Keratinocyte (primary cell): ENCODE results near the gene IL10RA.

Source experiments
- EZH2 ChIP-seq: IDR thresholded peaks from one replicate; pipeline ENCODE4 v1.6.1; 2012; ENCODE audit warnings: inconsistent platforms, mild to moderate bottlenecking, low read length, moderate library complexity
- TF ChIP-seq, protein P1 (sequence below), 3 experiments: IDR thresholded peaks in 1 of 3; conservative IDR thresholded peaks in 1 of 3; optimal IDR thresholded peaks in 1 of 3; 2 replicates in 2 of 3; 3 replicates in 1 of 3; pipeline versions ENCODE3 to v1.5.1; 2011; ENCODE audit warnings: low read length in 3 of 3, mild to moderate bottlenecking in 3 of 3, moderate library complexity in 2 of 3, control low read depth in 1 of 3, inconsistent platforms in 1 of 3; ENCODE audit not compliant: insufficient read depth in 2 of 3; ENCODE audit errors: extremely low read depth in 1 of 3

DNA sequence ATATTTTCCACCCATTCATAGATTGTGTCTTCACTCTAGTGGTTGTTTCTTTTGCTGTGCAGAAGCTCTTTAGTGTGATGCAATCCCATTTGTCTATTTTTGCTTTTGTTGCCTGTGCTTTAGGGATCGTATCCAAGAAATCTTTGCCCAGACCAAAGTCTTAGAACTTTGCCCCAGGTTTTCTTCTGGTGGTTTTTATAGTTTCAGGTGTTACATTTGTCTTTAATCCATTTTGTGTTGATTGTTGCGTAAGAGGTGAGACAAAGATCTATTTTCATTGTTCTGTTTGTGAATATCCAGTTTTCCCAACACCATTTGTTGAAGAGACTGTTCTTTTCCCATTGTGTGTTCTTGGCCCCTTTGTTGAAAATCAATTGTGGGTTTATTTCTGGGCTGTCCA lies 6.4 kb downstream of the IL10RA start:
- TF ChIP-seq, protein P1, sequence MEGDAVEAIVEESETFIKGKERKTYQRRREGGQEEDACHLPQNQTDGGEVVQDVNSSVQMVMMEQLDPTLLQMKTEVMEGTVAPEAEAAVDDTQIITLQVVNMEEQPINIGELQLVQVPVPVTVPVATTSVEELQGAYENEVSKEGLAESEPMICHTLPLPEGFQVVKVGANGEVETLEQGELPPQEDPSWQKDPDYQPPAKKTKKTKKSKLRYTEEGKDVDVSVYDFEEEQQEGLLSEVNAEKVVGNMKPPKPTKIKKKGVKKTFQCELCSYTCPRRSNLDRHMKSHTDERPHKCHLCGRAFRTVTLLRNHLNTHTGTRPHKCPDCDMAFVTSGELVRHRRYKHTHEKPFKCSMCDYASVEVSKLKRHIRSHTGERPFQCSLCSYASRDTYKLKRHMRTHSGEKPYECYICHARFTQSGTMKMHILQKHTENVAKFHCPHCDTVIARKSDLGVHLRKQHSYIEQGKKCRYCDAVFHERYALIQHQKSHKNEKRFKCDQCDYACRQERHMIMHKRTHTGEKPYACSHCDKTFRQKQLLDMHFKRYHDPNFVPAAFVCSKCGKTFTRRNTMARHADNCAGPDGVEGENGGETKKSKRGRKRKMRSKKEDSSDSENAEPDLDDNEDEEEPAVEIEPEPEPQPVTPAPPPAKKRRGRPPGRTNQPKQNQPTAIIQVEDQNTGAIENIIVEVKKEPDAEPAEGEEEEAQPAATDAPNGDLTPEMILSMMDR (optimal IDR thresholded peaks at IDR 0.05 in 1 of 3, IDR thresholded peaks at IDR 0.05 in 1 of 3, conservative IDR thresholded peaks at IDR 0.05 in 1 of 3; ENCODE audit: extremely low read depth in 1 of 3, insufficient read depth in 2 of 3, low read length in 3 of 3), result no peak
- no peak for TF ChIP-seq EZH2
